HG03135 (cell line): Measurements from ENCODE around the gene EPHA6.

Experiments used
- ATAC-seq: cut with Tn5 transposase; IDR thresholded peaks from one replicate; pipeline ENCODE4 v1.9.1; 2021; ENCODE audit warnings: mild to moderate bottlenecking, moderate library complexity; ENCODE audit not compliant: unreplicated experiment

EPHA6 gene

DNA sequence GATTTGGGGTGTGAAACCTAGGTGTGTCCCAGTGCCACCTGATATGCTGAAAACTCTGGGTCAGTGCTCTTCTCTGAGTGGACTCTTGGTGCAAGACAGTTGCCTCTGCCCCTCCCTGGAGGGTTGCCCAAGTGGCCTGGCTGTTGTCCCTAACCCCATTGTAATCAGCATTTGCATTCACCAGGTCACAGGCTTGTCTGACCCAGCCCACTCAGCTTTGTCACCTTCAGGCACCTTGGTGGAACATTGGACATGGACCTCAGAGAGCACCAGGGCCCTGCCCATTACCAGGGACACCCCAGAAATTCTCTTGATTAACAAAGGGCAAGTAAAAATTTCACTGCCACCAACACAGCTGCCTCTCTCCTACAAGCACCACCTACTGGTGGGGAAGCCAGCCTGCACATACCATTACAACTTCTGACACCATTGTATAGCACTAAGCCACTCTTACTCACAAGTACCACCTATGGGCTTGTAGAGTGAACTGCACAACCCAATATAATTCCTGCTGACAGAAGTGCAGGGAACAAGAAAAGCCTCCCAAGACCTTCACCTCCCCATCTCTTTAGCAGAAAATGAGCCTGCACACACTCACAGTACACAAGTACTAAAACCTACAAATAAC lies 324.6 kb downstream of the EPHA6 start:
- ATAC-seq, result no peak

DNA sequence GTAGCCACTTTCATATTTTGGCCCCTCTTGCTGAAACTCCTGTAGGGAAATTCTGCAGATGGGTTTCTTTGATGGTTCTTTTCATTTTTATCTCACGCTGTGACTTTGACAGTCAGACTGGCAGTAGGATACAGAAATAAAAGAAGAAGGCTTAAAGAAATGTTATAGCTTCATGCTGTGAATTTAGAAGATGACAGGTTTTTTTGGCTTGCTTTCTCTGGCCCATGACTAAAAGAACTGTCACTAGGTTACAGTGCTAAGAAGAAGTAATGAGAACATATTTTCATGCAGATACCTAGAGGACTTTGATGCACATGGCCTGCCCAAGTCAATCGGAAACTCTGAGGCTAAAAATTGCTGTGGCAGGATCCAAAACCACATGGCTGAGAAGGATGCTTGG lies 334.5 kb downstream of the EPHA6 start:
- ATAC-seq, result no peak

DNA sequence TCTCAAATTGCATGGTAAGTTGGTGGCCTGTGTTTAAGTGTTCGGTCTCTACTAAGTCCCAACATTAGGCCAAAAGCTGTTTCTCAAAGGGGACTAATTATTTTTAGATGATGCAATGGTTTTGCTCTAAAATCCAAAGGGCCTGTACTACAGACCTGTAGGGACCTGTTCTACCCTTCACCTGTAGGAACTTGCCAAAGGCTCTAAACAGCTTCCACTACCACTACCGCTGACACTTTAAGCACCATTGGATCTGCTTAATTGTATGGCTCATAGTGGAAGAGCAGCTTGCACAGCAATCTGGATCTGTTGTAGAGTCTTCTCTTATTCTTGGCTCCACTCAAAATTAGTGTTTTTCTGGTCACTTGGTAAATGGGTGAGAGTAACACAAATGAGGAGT lies 346.8 kb downstream of the EPHA6 start:
- no peak for ATAC-seq

DNA sequence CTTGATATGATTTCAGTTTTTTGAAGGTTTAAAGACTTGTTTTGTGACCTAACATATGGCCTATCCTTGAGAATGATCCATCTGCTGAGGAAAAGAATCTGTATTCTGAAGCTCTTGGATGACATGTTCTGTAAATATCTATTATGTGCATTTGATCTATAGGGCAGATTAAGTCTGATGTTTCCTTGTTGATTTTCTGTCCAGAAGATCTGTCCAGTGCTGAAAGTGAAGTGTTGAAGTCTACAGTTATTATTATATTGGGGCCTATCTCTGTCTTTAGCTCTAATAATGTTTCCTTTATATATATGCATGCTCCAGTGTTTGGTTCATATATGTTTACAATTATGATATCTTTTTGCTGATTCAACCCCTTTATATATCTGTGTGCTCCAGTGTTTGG lies 362.8 kb downstream of the EPHA6 start:
- no peak for ATAC-seq

DNA sequence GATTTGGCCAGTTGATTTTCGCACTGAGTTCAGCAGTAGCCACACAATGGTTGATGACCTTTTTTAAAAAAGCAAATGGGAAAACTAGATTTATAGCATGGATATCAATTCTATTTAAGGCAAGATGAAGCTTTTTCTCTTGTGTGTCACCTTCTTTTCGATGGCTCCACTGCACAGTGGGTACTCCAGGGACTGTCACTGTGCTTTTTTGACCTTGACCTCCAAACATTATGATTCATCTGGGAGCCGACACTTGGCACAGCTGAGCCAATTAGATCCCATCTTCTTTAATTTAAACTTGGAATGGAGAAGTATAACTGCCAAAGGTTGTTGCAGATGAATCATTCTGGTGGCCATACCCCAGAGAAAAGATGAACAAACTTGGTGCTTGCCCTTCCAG lies 367.3 kb downstream of the EPHA6 start:
- ATAC-seq, result no peak

DNA sequence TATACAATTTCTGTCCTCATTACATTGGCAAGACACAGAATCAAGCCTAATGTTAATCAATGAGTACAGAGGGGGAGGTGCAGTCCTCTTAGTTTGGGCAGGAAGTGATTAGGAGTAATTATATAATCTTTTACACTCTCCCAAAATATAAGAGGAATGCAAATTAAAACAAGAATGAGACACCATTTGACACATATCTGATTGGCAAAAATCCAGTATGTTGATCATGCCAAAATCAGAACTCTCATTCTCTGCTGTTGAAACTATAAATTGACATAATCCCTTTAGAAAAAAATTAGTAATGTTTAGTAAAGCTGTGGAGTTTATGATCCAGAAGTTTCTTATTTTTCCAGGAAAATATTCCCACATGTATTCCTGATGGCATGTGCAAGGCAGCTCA lies 373.4 kb downstream of the EPHA6 start:
- no peak for ATAC-seq

DNA sequence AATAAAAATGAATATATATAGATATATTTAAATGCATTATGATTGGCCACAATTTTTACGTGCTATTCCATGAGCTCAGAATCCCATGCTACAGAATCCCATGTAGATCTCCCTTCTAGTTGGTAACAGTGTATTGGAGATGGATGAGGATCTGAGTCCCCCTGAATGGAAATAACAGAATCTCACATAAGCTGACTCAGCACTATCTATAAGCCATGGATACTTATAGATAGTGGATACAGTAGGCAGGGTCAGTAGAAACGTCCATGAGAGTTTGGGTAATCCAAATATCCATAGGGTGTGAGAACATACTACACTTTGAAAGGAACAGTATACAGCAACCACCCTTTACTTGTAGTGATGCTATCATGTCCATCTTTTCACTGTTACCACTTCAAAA lies 375.4 kb downstream of the EPHA6 start:
- ATAC-seq, result no peak

DNA sequence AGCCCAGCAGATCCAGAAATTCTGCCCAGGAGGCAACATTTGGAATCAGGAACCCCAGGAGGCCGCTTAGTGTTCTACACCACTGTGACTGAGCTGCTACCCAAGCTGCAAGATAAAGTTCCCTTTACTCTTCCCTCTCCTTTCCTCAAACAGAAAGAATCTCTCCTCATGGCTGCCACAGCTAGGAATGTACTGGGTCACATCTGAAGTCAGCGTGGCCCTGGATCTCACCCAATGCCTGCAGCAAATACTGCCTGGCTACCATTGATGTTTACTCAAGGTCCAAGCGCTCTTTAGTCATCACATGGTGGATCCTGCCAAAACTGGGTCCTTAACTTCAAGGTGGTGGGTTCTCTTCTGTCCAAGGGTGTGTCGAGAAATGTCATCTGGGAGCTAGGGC lies 382.7 kb downstream of the EPHA6 start:
- ATAC-seq, result no peak

DNA sequence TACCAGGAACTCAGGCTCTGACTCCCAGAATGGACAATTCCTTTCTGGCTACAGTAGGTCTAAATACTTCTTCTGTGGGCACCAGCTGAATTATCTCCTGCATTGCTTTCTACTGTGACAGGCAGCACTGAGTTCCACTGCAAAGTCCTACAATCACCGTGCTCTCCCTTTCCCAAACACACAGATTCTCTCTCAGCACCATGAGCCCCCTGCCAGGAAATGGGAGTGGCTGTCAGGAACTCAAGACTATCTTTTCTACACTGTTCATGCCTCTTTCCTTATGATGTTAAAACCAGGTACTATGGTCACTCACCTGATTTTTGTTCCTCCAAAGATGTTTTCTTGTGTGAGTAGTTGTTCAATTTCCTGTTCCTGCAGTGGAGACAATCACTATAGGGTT lies 383.4 kb downstream of the EPHA6 start:
- ATAC-seq, result no peak

DNA sequence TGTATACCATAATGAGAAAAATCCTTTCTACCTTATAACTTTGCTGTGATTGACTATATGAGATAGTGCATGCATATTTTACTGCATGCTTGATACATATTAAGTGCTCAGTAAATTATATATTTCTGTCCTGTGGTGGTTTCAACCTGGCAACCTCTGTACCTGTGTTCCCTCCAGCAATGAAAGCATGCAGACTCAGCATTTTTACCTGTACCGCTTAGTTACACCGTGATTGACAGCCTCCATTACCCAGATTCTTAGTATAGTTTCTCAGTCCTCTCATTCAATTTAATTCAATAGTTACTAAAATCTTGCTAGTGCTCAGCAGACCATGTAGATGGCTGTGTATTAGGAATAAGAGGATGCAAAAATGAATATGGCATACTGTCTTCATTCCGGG lies 386.0 kb downstream of the EPHA6 start:
- no peak for ATAC-seq

DNA sequence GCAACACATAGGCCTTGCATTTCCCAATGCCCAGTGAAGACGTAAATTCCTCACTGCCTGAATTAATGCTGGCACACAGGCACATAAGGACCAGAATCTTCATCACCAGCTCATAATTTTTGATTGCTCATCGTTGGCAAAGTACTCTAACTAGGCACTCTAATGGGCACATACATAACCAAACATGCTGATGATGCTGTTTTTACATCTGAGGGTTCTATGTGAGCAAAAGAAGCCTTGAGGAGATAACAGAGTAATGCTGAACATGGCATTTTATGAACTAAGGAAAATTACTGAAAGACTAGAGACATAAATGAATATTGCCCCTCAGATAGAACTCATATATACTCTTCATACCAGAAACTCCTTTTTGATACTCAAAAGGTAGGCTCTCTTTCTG lies 387.4 kb downstream of the EPHA6 start:
- ATAC-seq, result no peak

DNA sequence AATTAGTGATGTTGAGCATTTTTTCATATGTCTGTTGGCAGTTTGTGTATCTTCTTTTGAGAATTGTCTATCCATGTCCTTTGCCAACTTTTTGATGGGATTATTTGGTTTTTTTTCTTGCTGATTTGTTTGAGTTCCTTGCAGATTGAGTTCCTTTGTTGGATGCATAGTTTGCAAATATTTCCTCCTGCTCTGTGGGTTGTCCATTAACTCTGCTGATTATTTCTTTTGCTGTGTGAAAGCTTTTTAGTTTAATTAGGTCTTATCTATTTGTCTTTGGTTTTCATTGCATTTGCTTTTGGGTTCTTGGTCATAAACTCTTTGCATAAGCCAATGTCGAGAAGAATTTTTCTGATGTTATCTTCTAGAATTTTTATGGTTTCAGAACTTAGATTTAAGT lies 414.6 kb downstream of the EPHA6 start:
- no peak for ATAC-seq

DNA sequence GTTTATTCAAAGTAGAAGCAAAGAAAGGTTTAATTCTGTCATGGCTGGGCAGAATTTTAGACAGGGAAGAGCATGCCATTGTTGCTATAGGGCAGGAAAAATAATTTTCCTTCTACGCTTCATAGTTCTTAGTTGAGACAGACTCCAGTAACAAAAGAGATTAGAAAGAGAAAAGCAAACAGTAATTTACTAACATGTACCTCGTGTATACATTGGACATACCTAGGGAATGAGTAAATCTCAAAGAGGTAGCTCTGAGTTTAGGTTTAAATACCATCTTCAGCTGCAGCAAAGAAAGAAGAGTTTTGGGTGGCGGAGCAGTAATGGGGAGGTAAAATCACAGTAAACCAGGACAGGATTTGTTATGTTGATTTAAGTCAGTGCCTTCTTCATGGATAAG lies 416.1 kb downstream of the EPHA6 start:
- ATAC-seq, result no peak

DNA sequence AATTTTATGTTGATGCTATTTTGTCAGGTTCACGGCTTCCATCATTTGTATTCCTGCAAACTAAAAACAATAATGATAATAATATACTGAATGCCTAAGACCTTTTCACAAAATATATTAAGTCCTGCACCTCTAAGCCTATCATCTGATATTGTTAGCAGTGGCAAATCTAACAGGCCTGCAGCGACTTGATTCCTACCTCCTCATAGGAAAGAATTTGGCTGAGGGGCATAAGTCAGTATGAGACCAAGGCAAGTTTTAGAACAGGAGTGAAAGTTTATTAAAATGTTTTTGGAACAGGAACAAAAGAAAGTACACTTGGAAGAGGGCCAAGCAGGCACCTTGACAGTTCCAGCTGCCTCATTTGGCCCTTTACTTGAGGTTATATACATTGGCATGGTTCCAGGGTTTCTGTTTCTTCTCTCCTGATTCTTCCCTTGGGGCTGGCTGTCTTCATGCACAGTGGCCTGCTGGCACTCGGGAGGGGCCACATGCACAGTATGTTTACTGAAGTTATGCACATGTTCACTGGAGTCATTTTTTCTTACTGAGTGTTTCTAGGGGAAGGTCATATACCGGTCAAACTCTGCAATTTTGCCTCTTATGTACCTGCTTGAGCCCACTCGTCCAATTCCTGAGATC lies 418.1 kb downstream of the EPHA6 start:
- no peak for ATAC-seq

DNA sequence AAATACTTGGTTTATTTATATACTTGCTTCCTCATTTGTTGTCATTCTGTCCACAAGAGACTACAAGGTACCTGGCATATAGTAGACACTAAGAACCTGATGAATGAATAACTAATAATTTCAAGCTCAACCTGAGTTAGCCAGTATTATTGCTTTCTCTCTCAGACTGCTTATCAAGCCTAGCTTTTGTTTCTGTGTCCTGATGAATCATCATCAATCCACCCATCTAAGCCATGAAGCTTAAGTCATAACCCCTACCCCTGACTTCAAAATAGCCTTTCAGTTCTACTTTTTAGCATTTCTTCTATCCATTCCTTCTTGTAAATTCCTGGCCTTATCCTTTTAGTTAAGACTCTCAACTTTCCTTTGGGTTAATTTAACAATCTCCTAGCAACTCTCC lies 420.8 kb downstream of the EPHA6 start:
- no peak for ATAC-seq

DNA sequence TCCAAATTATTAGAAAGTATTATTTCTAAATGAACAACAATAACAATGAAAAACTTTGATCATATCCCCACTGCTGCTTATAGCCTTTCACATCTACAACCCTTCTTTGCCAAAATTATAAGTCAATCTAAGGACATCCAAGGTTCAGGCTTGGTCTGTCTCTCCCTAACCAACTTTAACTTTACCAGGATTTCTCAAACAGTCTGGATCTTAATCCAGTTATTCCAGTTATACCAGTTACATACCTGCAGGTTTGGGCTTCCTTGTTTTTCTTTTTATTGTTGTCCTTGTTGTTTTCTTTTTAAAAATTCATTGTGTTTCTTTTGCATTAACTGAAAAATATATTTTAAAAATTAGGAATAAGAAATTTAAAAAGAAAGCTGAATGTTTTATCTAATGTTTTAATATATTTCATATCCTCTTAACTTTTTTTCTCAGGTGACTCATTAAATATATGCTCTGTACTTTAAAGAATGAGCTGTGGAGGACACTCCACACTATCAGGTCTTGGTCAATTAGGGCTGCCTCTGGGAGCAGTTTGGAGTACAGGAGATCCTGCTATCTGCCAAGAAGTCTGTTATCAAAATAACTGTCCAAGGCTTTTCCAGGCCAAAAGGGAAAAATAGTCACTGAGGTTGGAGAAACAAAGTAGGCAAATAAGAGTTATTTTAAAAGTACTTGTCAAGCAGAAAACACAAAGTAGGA lies 421.4 kb downstream of the EPHA6 start:
- no peak for ATAC-seq

DNA sequence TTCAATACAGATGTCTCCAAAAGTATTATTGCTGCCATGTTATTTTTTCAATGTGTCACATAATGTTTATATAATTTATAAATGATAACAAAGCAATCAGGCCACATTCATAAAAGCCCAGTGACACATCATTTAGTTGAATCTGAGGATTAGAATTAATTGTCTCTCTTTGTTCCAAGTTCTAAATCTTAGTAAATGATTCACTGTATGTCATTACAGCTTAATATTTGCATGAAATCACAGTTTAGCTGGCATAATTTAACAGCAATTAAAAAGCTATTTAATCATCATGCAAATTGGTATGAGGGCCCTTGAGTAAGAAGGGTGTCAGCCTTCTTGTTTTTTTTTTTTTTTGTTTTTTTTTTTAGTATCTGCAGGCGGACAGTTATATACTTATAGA lies 427.0 kb downstream of the EPHA6 start:
- ATAC-seq, result no peak

DNA sequence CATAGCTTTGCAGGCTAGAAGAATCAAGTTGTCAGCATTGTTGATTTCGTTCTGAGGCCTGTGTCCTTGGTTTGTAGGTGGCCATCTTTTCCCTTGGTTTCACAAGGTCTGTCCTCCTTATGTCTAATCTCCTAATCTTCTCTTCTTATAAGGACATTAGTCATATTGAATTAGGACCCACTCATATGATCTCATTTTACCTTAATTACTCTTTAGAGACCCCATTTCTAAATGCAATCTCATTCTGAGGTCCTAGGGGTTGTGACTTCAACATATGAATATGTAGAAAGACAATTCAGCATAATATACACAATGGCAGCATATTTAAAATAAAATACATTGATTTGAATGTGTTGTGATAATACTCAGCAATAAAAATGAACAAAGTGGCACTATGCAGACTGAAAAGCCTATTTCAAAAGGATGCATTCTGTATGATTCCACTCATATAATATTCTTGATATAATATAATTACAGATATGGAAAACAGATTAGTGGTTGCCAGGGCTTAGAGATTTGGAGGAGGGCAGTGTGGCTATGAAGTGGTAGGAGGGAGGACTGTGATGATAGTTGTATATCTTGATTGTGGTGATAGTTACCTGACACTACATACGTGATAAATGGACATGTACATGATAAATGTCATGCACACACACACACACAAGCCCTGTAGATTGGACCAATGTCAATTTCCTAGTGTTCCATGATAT lies 431.0 kb downstream of the EPHA6 start:
- ATAC-seq, result no peak

DNA sequence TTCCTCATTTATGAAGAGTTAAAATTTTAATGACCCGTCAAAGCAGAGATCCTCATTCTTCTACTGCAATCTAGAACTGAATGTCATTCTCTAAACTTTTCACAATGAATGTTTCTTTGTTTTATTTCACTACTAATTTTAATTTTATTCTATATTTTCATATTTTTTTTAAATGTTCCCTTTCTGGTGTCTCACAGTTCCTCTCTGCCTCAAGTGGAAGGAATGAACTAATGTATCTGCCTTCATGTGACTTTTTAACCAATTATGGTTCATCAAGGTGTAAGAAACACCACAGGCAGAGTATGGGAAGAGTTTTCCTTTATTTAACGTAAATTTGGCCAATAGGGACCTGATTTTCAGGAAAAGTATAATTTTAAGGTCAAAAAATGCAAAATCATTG lies 441.7 kb downstream of the EPHA6 start:
- no peak for ATAC-seq

DNA sequence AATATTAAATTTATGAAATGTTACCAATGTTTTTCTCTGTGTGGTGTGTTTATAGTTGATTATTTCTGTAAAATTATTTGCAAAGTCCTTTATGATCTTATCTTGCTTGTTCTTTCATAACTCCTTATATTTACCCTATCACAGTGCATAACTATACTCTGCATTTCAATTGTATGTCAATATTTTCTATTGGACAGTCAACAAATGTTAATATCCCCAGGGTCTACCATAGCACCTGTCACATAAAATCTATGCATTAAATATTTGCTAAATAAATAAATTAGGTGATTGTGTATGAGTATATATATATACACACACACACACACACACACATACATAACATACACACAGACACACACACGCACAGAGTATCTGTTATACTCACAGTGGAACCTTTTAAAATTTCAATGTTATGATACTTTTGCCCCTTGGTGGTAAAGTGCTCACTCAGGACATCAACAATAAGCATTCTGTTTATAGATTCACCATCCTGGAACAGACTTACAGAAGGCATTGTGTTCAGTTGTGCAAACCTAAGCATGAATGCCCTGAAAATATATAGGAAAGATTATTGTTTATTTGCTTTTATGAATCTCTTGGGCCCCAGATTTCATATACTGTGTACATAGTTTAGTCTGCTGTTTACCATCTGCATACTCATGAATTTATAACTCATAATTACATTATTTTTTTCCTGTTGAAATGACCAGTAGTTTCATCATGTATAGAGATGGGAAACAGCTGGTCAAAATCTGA lies 443.7 kb downstream of the EPHA6 start:
- no peak for ATAC-seq

DNA sequence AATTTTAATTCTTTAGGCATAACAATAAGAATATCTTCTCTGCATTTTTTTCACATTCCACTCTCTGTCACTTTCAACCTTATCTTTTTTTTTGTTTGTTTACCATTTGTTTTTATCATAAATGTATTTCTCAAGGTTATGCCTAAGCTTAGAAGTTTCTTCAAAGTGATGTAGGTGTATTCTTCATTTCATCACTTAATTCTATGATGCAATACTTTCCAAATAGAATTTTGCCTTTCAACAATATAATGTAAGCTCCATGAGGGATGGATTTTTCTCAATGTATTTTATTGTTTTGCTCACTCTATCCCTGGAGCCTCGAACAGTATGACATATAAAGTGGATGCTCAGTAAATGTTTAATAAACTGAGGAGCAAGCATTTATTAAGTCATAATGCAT lies 444.9 kb downstream of the EPHA6 start:
- no peak for ATAC-seq
